ENCODE data around the gene ANXA2R. TPM values are rescaled to one million over a fixed set of nuclear protein-coding genes. Genes with fewer than 3 reads are reported as not detected.

The ANXA2R gene
- total and polyA plus RNA-seq, 2 of the 13 experiments (the other 11 are each of a cell fraction or from before 2014, with no cell fraction given) = 0.95 to 1.3 TPM

DNA sequence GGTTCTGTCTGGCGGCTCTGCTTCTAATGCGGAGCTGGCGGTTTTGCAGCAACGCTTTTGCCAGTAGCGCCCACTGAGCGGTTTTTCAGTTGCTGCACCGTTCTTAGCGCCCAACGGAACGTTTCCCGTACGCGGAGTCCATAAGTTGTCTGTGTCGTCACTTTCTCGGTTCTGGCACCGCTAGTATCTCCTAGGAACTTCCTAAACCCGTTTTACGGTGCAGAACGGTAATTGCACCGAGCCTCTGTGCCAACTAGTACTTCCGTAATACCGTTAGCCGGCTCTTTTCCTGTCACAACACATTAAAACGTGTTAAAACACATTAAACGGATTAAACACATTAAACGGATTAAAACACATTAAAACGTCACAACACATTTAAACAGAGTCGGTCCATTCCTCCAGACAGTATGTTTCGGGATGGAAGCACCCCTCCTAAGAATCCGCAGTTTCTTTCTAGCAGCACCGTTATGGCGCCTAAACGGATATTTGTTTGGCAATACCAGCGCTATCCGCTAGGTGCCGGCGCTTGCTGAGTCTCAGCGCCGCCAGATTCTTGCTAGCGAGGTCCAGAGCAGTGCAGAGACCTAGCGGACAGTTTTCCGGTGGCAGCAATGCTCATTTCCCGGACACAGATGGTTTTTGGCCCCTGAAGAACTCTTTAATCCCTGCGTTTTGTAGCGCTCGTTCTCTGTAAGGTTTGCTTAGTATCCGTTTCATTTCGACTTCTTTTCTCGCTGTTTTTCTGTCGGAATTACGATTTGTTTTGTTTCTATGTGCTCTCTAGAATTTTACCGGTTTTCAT lies 45.4 kb downstream of the ANXA2R start (continued):
- TF ChIP-seq MYC (CRISPR knock-in tag; IDR thresholded peaks at IDR 0.05; ENCODE audit: borderline replicate concordance) (peak; percentile 45; the same call in 1 of the 2 replicates), ELF1 (CRISPR knock-in tag; IDR thresholded peaks at IDR 0.05) (peak; percentile 62; the same call in 1 of the 2 replicates), ZNF337 (CRISPR knock-in tag; IDR thresholded peaks at IDR 0.05; ENCODE audit: borderline replicate concordance, low read depth) (no peak), ARNT2 (CRISPR knock-in tag; IDR thresholded peaks at IDR 0.05; ENCODE audit: low read depth) (0 out of 2 replicates have a peak, but pooled peaks have one; percentile 46), DMAP1 (CRISPR knock-in tag; IDR thresholded peaks at IDR 0.05) (peak; percentile 43; the same call in 1 of the 2 replicates), HNF4A (CRISPR knock-in tag; IDR thresholded peaks at IDR 0.05) (peak; percentile 17; the same call in 1 of the 2 replicates), RNF2 (conservative IDR thresholded peaks at IDR 0.05; ENCODE audit: low read depth) (no peak), NR2F6 (IDR thresholded peaks at IDR 0.05) (no peak), NR2F6 (CRISPR knock-in tag; IDR thresholded peaks at IDR 0.05) (no peak), YEATS4 (CRISPR knock-in tag; IDR thresholded peaks at IDR 0.05; ENCODE audit: borderline replicate concordance) (peak; percentile 21; the same call in 1 of the 2 replicates), RAD21 (CRISPR knock-in tag; IDR thresholded peaks at IDR 0.05) (0 out of 2 replicates have a peak, but pooled peaks have one; percentile 40), ZNF619 (CRISPR knock-in tag; IDR thresholded peaks at IDR 0.05) (no peak), ZGPAT (CRISPR knock-in tag; IDR thresholded peaks at IDR 0.05) (peak; percentile 43; the same call in 1 of the 2 replicates), UBTF (CRISPR knock-in tag; IDR thresholded peaks at IDR 0.05) (peak; percentile 87), ARID5B (CRISPR knock-in tag; IDR thresholded peaks at IDR 0.05) (peak; percentile 56; the same call in 1 of the 2 replicates), PHF21A (CRISPR knock-in tag; IDR thresholded peaks at IDR 0.05) (peak; percentile 68; the same call in 1 of the 2 replicates), SMYD3 (CRISPR knock-in tag; IDR thresholded peaks at IDR 0.05) (0 out of 2 replicates have a peak, but pooled peaks have one; percentile 68)
- TF ChIP-seq, protein P1, sequence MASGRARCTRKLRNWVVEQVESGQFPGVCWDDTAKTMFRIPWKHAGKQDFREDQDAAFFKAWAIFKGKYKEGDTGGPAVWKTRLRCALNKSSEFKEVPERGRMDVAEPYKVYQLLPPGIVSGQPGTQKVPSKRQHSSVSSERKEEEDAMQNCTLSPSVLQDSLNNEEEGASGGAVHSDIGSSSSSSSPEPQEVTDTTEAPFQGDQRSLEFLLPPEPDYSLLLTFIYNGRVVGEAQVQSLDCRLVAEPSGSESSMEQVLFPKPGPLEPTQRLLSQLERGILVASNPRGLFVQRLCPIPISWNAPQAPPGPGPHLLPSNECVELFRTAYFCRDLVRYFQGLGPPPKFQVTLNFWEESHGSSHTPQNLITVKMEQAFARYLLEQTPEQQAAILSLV (CRISPR knock-in tag; IDR thresholded peaks at IDR 0.05; ENCODE audit: borderline replicate concordance) = no peak
- TF ChIP-seq, protein P2, sequence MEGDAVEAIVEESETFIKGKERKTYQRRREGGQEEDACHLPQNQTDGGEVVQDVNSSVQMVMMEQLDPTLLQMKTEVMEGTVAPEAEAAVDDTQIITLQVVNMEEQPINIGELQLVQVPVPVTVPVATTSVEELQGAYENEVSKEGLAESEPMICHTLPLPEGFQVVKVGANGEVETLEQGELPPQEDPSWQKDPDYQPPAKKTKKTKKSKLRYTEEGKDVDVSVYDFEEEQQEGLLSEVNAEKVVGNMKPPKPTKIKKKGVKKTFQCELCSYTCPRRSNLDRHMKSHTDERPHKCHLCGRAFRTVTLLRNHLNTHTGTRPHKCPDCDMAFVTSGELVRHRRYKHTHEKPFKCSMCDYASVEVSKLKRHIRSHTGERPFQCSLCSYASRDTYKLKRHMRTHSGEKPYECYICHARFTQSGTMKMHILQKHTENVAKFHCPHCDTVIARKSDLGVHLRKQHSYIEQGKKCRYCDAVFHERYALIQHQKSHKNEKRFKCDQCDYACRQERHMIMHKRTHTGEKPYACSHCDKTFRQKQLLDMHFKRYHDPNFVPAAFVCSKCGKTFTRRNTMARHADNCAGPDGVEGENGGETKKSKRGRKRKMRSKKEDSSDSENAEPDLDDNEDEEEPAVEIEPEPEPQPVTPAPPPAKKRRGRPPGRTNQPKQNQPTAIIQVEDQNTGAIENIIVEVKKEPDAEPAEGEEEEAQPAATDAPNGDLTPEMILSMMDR (CRISPR knock-in tag; IDR thresholded peaks at IDR 0.05) = peak; percentile 87
